DND-41 (cell line): ENCODE data around the gene TSC22D4.

Experiments used
- EZH2 ChIP-seq: IDR thresholded peaks from 3 replicates; pipeline ENCODE4 v1.6.1; 2012; ENCODE audit warnings: borderline replicate concordance, low read depth, mild to moderate bottlenecking, moderate library complexity, low read length, inconsistent platforms; ENCODE audit not compliant: severe bottlenecking
- TF ChIP-seq, protein P1 (sequence below): IDR thresholded peaks from 2 replicates; pipeline ENCODE4 v1.5.1; 2012; ENCODE audit warnings: borderline replicate concordance, low read length, moderate library complexity, mild to moderate bottlenecking; ENCODE audit not compliant: poor library complexity, severe bottlenecking; ENCODE audit errors: extremely low read depth

DNA sequence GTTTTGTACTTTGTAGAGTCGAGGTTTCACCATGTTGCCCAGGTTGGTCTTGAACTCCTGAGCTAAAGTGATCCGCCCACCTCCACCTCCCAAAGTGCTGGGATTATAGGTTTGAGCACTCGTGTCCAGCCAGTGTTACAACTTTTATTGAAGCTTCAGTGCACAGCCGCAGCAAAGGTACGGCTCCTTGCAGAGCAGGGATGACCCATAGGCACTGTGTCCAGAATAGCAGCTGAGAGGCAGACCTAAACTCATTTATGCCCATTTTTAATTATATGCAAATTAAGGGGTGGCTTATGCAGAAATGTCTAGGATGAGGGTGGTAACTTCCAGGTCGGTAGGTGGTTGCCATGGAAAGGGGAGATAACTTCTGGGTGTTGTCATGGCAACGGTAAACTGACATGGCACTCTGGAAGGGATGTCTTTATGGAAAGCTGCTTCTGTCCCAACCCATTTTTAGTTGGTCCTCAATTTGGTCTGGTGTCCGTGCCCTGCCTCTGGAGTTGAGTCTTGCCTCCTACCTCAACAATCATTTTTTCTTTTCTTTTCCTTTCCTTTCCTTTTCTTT lies 27.4 kb upstream of the TSC22D4 start:
- TF ChIP-seq, protein P1, sequence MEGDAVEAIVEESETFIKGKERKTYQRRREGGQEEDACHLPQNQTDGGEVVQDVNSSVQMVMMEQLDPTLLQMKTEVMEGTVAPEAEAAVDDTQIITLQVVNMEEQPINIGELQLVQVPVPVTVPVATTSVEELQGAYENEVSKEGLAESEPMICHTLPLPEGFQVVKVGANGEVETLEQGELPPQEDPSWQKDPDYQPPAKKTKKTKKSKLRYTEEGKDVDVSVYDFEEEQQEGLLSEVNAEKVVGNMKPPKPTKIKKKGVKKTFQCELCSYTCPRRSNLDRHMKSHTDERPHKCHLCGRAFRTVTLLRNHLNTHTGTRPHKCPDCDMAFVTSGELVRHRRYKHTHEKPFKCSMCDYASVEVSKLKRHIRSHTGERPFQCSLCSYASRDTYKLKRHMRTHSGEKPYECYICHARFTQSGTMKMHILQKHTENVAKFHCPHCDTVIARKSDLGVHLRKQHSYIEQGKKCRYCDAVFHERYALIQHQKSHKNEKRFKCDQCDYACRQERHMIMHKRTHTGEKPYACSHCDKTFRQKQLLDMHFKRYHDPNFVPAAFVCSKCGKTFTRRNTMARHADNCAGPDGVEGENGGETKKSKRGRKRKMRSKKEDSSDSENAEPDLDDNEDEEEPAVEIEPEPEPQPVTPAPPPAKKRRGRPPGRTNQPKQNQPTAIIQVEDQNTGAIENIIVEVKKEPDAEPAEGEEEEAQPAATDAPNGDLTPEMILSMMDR: no peak
- TF ChIP-seq EZH2: no peak
